Caco-2 (cell line): ENCODE results near the gene TMEM260. TPM values are rescaled to one million over a fixed set of nuclear protein-coding genes. Genes with fewer than 3 reads are reported as not detected.

Experiments
- BruUV-seq: library from RNA; stranded (reverse); fragments of 400-500 nt; replicated peaks from 2 replicates; lab custom pipeline; 2021; lab: Mats Ljungman, UMichigan
- CTCF ChIA-PET: fragments of 300-600 bp; sonication (Branson Sonifier 250); formaldehyde crosslinking; loops from one replicate; lab custom pipeline; 2022; ENCODE audit warnings: antibody characterized with exemption; lab: Charles Lee
- POLR2A ChIA-PET: fragments of 300-600 bp; sonication (Branson Sonifier 250); formaldehyde crosslinking; loops from one replicate; lab custom pipeline; 2022; ENCODE audit warnings: antibody characterized with exemption; lab: Charles Lee
- DNase-seq, 2 experiments: peaks; one replicate each; pipeline versions ENCODE4 v3.0.0 to v3.0.0-alpha.2; 2020 to 2022
- H3K27me3 ChIP-seq: replicated peaks from 2 replicates; pipeline ENCODE4 v1.6.0; 2011; ENCODE audit warnings: low read length; ENCODE audit not compliant: control insufficient read depth, insufficient read depth
- H3K36me3 ChIP-seq: 2 replicates; pipeline ENCODE4 v1.5.1; 2011; ENCODE audit warnings: low read length; ENCODE audit not compliant: control insufficient read depth, insufficient read depth
- H3K4me1 ChIP-seq: fragments of 250-450 bp; sonication (Bioruptor Pico); 2 replicates; pipeline ENCODE4 v1.5.1; 2020; ENCODE audit warnings: mild to moderate bottlenecking
- H3K4me3 ChIP-seq: 2 replicates; pipeline ENCODE4 v1.5.1; 2011; ENCODE audit warnings: low read depth, mild to moderate bottlenecking, control low read depth, low read length
- H3K9me3 ChIP-seq: fragments of 250-450 bp; sonication (Bioruptor Pico); 2 replicates; pipeline ENCODE4 v1.5.1; 2020; ENCODE audit warnings: mild to moderate bottlenecking, moderate library complexity
- H3K27ac Mint-ChIP-seq: one replicate; pipeline ENCODE4 v1.8.0; 2022; ENCODE audit warnings: mixed read lengths; ENCODE audit not compliant: unreplicated experiment
- H3K27me3 Mint-ChIP-seq: one replicate; pipeline ENCODE4 v1.8.0; 2022; ENCODE audit warnings: mixed read lengths; ENCODE audit not compliant: insufficient read depth, unreplicated experiment
- H3K36me3 Mint-ChIP-seq: one replicate; pipeline ENCODE4 v1.8.0; 2022; ENCODE audit warnings: mild to moderate bottlenecking, mixed read lengths; ENCODE audit not compliant: insufficient read depth, unreplicated experiment
- H3K4me1 Mint-ChIP-seq: one replicate; pipeline ENCODE4 v1.8.0; 2022; ENCODE audit warnings: low read depth, mixed read lengths; ENCODE audit not compliant: unreplicated experiment
- H3K4me3 Mint-ChIP-seq: one replicate; pipeline ENCODE4 v1.8.0; 2022; ENCODE audit warnings: mild to moderate bottlenecking, moderate library complexity, mixed read lengths; ENCODE audit not compliant: unreplicated experiment
- H3K9me3 Mint-ChIP-seq: one replicate; pipeline ENCODE4 v1.8.0; 2022; ENCODE audit warnings: mixed read lengths; ENCODE audit not compliant: unreplicated experiment
- intact Hi-C: fragments of 100-400 bp; cut with micrococcal nuclease; formaldehyde crosslinking; loops from one replicate; pipeline ENCODE4 v1.10.0; 2022; ENCODE audit not compliant: unreplicated experiment
- total RNA-seq: library from RNA; stranded (reverse); gene quantifications from 2 replicates; pipeline ENCODE4 v1.2.3, GENCODE V29; 2022
- TF ChIP-seq, protein P1 (sequence below), 2 experiments: fragments of 200-600 bp in 1 of 2; IDR thresholded peaks; 1 replicate in 1 of 2; 2 replicates in 1 of 2; pipeline versions ENCODE4 v1.5.1 to v1.8.0; 2011 to 2022; ENCODE audit warnings: antibody characterized with exemption in 1 of 2, control low read depth in 1 of 2, inconsistent platforms in 1 of 2, low read depth in 1 of 2, low read length in 1 of 2, mild to moderate bottlenecking in 1 of 2, moderate library complexity in 1 of 2; ENCODE audit not compliant: insufficient read depth in 1 of 2, severe bottlenecking in 1 of 2, unreplicated experiment in 1 of 2

The TMEM260 gene
- total RNA-seq, 1 experiment from 2014 or later, result 32.3 TPM

- ChIA-PET CTCF (interaction anchor here (1.1 kb wide), 2 partner anchors 37 to 62 kb away, joined by 3 to 28 read pairs; no protein-coding TSS in a partner anchor), POLR2A (interaction anchor here (0.6 kb wide), 1 partner anchor 21 kb away, joined by 3 read pairs; no protein-coding TSS in a partner anchor)
- Mint-ChIP-seq H3K27me3 (no peaks in the 10 kb centered on the region), H3K4me1 (no peaks in the 10 kb centered on the region), H3K27ac (no peak overlapping the region), H3K9me3 (no peaks in the 10 kb centered on the region), H3K36me3 (no peaks in the 10 kb centered on the region), H3K4me3 (no peak overlapping the region)
- intact Hi-C loops, result loop anchor here (1.0 kb wide), 1 partner anchor 61 kb away; no protein-coding TSS in a partner anchor
- no TSS peak for BruUV-seq
- TF ChIP-seq, protein P1, sequence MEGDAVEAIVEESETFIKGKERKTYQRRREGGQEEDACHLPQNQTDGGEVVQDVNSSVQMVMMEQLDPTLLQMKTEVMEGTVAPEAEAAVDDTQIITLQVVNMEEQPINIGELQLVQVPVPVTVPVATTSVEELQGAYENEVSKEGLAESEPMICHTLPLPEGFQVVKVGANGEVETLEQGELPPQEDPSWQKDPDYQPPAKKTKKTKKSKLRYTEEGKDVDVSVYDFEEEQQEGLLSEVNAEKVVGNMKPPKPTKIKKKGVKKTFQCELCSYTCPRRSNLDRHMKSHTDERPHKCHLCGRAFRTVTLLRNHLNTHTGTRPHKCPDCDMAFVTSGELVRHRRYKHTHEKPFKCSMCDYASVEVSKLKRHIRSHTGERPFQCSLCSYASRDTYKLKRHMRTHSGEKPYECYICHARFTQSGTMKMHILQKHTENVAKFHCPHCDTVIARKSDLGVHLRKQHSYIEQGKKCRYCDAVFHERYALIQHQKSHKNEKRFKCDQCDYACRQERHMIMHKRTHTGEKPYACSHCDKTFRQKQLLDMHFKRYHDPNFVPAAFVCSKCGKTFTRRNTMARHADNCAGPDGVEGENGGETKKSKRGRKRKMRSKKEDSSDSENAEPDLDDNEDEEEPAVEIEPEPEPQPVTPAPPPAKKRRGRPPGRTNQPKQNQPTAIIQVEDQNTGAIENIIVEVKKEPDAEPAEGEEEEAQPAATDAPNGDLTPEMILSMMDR (IDR thresholded peaks at IDR 0.05; ENCODE audit: insufficient read depth in 1 of 2, low read depth in 1 of 2, low read length in 1 of 2, severe bottlenecking in 1 of 2, unreplicated experiment in 1 of 2), result peak in 1 of 2 experiments; percentile 42
- H3K9me3 ChIP-seq, result no peaks in the 10 kb centered on the region
- no peak for DNase-seq
- H3K4me3 ChIP-seq, result no peak overlapping the region
- H3K27me3 ChIP-seq, result no peaks in the 10 kb centered on the region
- H3K4me1 ChIP-seq, result 0 out of 2 replicates have a peak, but pooled peaks cover 4% of the 10 kb centered on the region
- H3K36me3 ChIP-seq, result no peaks in the 10 kb centered on the region
Measured at GRCh38 chr14:56552615-56553014, 27.0 kb upstream of the TMEM260 start.

DNA sequence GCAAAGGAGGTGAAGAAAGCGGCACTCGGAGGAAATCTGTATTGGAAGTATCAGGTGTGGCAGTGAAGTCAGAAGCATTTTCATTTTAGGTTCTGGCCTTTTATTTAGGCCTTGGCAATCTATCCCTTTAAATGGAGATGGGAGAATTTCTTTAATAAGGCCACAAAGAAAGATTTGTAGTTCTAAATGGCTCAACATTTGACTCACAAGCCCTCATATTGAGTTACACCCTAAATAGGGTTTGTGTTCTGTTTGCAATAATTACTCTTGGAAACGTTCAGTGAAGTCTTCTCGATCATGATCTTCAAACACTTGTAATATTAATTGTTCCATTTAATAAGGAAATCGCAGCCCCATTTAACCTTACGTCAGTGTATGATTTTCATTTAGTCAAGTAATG is 25.3 kb upstream of the TMEM260 start:
- no peaks in the 10 kb centered on the region for H3K36me3 ChIP-seq
- POLR2A ChIA-PET, result interaction anchor here (0.6 kb wide), 1 partner anchor 488 kb away, joined by 3 read pairs; no protein-coding TSS in a partner anchor
- BruUV-seq, result no TSS peak
- H3K9me3 Mint-ChIP-seq, result no peaks in the 10 kb centered on the region
- H3K4me1 Mint-ChIP-seq, result no peaks in the 10 kb centered on the region
- no peak overlapping the region for H3K4me3 Mint-ChIP-seq
- no peak overlapping the region for H3K27ac Mint-ChIP-seq
- TF ChIP-seq, protein P1 (IDR thresholded peaks at IDR 0.05; ENCODE audit: insufficient read depth in 1 of 2, low read depth in 1 of 2, low read length in 1 of 2, severe bottlenecking in 1 of 2, unreplicated experiment in 1 of 2), result no peak
- no peaks in the 10 kb centered on the region for H3K9me3 ChIP-seq
- H3K36me3 Mint-ChIP-seq, result no peaks in the 10 kb centered on the region
- DNase-seq, result no peak
- no peaks in the 10 kb centered on the region for H3K27me3 Mint-ChIP-seq
- CTCF ChIA-PET, result no interaction called here
- H3K4me1 ChIP-seq, result 0 out of 2 replicates have a peak, but pooled peaks cover 4% of the 10 kb centered on the region
- no peaks in the 10 kb centered on the region for H3K27me3 ChIP-seq
- no peak overlapping the region for H3K4me3 ChIP-seq
- intact Hi-C loops, result no loop called here

DNA sequence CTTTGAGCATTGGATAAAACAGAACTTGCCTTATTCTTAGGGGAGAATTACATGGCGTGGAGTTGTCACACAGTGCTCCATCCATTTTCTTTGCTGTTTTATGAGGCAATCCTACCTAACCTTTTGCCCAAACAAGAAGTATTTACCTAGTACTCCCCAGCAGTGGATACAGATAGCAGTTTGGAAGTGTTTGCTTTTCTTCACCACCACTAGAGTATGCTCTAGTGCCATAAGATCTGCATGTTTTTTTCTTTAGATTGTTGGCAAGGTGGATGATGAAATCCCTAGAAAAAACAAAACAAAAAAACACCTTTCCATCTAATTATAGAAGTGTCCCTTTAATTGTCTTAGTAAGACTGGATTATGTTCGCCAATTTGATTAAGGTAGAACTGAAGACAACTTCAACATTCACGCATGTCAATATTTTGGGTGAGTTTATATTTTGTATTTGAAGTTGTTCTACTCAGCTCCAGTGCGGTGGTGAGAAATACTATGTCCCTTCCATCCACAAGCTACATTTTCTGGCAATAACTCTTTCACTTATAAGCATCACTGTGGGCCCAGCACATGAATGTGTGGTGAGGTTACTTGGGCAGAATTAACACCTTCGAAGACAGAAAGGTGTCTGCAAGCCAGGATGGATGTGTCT is 23.6 kb upstream of the TMEM260 start:
- no peaks in the 10 kb centered on the region for H3K4me1 Mint-ChIP-seq
- ChIA-PET CTCF (no interaction called here), POLR2A (no interaction called here)
- peak in 1 of 2 experiments; percentile 52 for DNase-seq
- H3K9me3 Mint-ChIP-seq, result no peaks in the 10 kb centered on the region
- Histone ChIP-seq H3K9me3 (no peaks in the 10 kb centered on the region), H3K4me1 (0 out of 2 replicates have a peak, but pooled peaks cover 4% of the 10 kb centered on the region), H3K4me3 (no peak overlapping the region), H3K27me3 (no peaks in the 10 kb centered on the region), H3K36me3 (no peaks in the 10 kb centered on the region)
- no peak overlapping the region for H3K27ac Mint-ChIP-seq
- no TSS peak for BruUV-seq
- no peaks in the 10 kb centered on the region for H3K36me3 Mint-ChIP-seq
- intact Hi-C loops, result loop anchor here (1.0 to 5.0 kb wide), 4 partner anchors 106 to 631 kb away; no protein-coding TSS in a partner anchor
- H3K4me3 Mint-ChIP-seq, result no peak overlapping the region
- peaks cover 2% of the 10 kb centered on the region for H3K27me3 Mint-ChIP-seq
- TF ChIP-seq, protein P1 (IDR thresholded peaks at IDR 0.05; ENCODE audit: insufficient read depth in 1 of 2, low read depth in 1 of 2, low read length in 1 of 2, severe bottlenecking in 1 of 2, unreplicated experiment in 1 of 2), result peak; percentile 63 to 83
